GM12875 (cell line): ENCODE data around the gene SH3PXD2B.

Experiments used
- H3K4me3 ChIP-seq: one replicate; pipeline ENCODE4 v1.5.1; 2011; ENCODE audit warnings: low read depth, low read length, control low read depth
- TF ChIP-seq, protein P1 (sequence below): IDR thresholded peaks from 2 replicates; pipeline ENCODE4 v1.5.1; 2011; ENCODE audit warnings: low read depth, mild to moderate bottlenecking, control low read depth, inconsistent platforms, low read length, moderate library complexity, borderline replicate concordance; ENCODE audit not compliant: insufficient read depth

The SH3PXD2B gene

DNA sequence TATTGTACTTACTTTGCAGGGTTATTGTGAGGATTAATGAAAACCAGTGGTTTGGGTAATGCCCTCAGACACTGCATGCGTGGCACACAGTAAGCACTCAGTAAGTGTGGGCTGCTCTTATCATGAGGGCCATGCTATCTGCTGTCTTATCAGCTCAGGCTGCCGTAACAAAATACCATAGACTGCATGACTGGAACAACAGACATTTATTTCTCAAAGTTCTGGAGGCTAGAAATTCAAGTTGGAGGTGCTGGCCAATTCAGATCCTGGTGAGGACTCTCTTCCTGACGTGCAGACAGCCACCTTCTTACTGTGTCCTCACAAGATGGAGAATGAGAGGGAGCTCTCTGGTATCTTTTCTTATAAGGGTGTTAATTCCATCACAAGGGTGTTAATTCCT is 23.9 kb upstream of the SH3PXD2B start:
- TF ChIP-seq, protein P1, sequence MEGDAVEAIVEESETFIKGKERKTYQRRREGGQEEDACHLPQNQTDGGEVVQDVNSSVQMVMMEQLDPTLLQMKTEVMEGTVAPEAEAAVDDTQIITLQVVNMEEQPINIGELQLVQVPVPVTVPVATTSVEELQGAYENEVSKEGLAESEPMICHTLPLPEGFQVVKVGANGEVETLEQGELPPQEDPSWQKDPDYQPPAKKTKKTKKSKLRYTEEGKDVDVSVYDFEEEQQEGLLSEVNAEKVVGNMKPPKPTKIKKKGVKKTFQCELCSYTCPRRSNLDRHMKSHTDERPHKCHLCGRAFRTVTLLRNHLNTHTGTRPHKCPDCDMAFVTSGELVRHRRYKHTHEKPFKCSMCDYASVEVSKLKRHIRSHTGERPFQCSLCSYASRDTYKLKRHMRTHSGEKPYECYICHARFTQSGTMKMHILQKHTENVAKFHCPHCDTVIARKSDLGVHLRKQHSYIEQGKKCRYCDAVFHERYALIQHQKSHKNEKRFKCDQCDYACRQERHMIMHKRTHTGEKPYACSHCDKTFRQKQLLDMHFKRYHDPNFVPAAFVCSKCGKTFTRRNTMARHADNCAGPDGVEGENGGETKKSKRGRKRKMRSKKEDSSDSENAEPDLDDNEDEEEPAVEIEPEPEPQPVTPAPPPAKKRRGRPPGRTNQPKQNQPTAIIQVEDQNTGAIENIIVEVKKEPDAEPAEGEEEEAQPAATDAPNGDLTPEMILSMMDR: no peak
- H3K4me3 ChIP-seq: no peak overlapping the region

GRCh38 chr5:172477466-172477865 is 23.1 kb upstream of the SH3PXD2B start:
- H3K4me3 ChIP-seq: no peak overlapping the region
- TF ChIP-seq, protein P1: no peak

DNA sequence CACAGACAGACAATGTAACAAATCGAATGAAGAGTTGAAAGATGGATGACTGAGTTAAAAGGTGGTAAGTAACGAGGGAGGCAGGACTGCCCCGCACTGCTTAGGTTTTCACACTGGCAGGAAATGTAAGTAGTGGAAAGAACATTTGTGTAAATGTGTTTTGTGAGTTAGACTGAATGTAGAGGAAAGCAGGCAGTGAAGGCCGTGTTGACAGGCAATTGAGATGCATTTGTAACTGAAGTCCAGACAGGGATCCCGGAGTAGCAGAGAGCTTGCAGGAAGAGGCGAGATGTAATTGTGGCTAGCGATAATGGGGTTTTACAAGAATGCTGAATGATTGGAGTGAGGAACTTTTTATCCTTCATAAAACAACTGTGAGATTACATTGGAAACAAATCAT is 20.0 kb upstream of the SH3PXD2B start:
- TF ChIP-seq, protein P1: no peak
- H3K4me3 ChIP-seq: no peak overlapping the region

GRCh38 chr5:172473427-172473826 is 19.1 kb upstream of the SH3PXD2B start:
- TF ChIP-seq, protein P1: no peak
- H3K4me3 ChIP-seq: no peak overlapping the region

DNA sequence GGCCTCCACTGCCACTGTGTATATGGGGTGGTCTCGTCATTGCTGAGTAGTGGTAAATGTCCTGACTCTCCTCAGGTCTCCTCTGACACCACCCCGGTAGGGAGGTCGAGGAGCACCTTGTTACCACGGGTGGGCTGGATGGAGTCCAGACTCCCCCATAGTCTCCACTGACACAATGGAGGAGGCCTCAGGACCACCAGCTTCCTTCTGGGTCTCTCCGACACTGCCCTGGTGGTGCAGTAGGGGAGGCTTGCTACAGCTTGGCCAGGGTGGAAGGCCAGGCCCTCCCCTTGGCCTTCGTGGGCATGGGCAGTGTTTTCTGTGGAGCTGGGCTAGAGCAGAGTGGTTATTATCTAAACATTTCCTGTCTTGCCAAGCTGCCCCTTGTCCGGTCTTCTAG is 15.4 kb upstream of the SH3PXD2B start:
- TF ChIP-seq, protein P1: no peak
- H3K4me3 ChIP-seq: no peak overlapping the region

- TF ChIP-seq, protein P1: no peak
- H3K4me3 ChIP-seq: no peak overlapping the region
These were observed 11.7 kb upstream of the SH3PXD2B start for GRCh38 chr5:172466062-172466461.

DNA sequence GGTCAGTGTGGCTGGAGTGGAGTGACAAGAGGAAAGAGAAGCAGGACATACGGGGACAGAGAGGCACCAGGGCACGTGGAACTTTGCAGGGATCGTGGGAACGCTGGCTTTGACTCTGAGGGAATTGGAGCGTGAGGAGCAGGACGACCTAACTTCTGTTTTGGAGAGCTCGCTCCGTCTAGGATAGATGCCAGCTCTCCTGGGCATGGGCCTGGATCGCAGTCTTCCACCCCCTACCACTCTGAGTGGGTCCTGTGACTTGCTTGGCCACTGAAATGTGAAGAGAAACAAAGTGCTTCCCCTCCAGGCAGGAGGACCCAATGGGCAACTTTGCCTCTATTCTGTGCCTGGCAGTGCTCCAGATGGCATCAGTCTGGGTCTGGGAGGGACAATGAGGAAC is 8.7 kb upstream of the SH3PXD2B start:
- H3K4me3 ChIP-seq: no peak overlapping the region
- TF ChIP-seq, protein P1: no peak
